Endothelial cell of umbilical vein (primary cell): Measurements from ENCODE around the gene ZNHIT2.

Experiments
- CTCF ChIP-seq, 2 donors: IDR thresholded peaks; 1 replicate in 1 of 2; 2 replicates in 1 of 2; pipeline ENCODE4 v1.5.1; 2011; ENCODE audit warnings: low read length in 2 of 2, mild to moderate bottlenecking in 2 of 2, moderate library complexity in 2 of 2, control low read depth in 1 of 2, inconsistent platforms in 1 of 2, low read depth in 1 of 2; ENCODE audit not compliant: insufficient read depth in 1 of 2; ENCODE audit errors: extremely low read depth in 1 of 2
- MAX ChIP-seq: IDR thresholded peaks from 2 replicates; pipeline ENCODE4 v1.6.1; 2011; ENCODE audit not compliant: insufficient read depth, insufficient read length
- MYC ChIP-seq: IDR thresholded peaks from one replicate; pipeline ENCODE4 v1.6.1; 2011; ENCODE audit warnings: mild to moderate bottlenecking, low read depth, low read length
- POLR2A ChIP-seq: IDR thresholded peaks from 2 replicates; pipeline ENCODE4 v1.6.1; 2012; ENCODE audit warnings: low read depth, mild to moderate bottlenecking, control low read depth, low read length
- POLR2AphosphoS5 ChIP-seq: IDR thresholded peaks from 2 replicates; pipeline ENCODE4 v1.6.1; 2012; ENCODE audit warnings: low read depth, mild to moderate bottlenecking, control low read depth, low read length, moderate library complexity; ENCODE audit not compliant: insufficient read depth

GRCh38 chr11:65117206-65118096, at the start of gene ZNHIT2:
- TF ChIP-seq CTCF (IDR thresholded peaks at IDR 0.05; ENCODE audit: extremely low read depth in 1 of 2, insufficient read depth in 1 of 2, low read depth in 1 of 2, low read length in 2 of 2) (peak; percentile 89 to 91), POLR2A (peak; percentile 85), POLR2AphosphoS5 (peak; percentile 94), MYC (no peak), MAX (no peak)
